CD4-positive, alpha-beta T cell (primary cell): Measurements from ENCODE around the gene TAF1B. TPM values are rescaled to one million over a fixed set of nuclear protein-coding genes. Genes with fewer than 3 reads are reported as not detected.

ENCODE experiments used
- ATAC-seq: fragments of 200-7000 bp; cut with Tn5 transposase; one replicate; pipeline ENCODE4 v1.10.0; 2022; ENCODE audit warnings: mild to moderate bottlenecking; ENCODE audit not compliant: poor library complexity
- CTCF ChIA-PET: fragments of 350-600 bp; sonication (Branson Sonifier 250); formaldehyde crosslinking; loops from one replicate; lab custom pipeline; 2021; ENCODE audit warnings: antibody characterized with exemption, inconsistent platforms; lab: Charles Lee
- POLR2A ChIA-PET: fragments of 350-600 bp; sonication (Branson Sonifier 250); formaldehyde crosslinking; loops from one replicate; lab custom pipeline; 2021; ENCODE audit warnings: antibody characterized with exemption, inconsistent platforms; lab: Charles Lee
- DNase-seq, 14 experiments: peaks; one replicate each; pipeline ENCODE4 v3.0.0-alpha.2; 2013 to 2020; ENCODE audit warnings: mixed read lengths in 2 of 14
- H3K27ac ChIP-seq, 2 donors: one replicate each; pipeline versions ENCODE4 v1.5.1 to v1.7.0; 2013; ENCODE audit warnings: low read length in 2 of 2, low read depth in 1 of 2, mild to moderate bottlenecking in 1 of 2
- H3K27me3 ChIP-seq, 2 experiments: 1 replicate in 1 of 2; 2 replicates in 1 of 2; pipeline versions ENCODE4 v1.6.1 to v1.7.0; 2013; ENCODE audit warnings: low read length in 2 of 2, control low read depth in 1 of 2, mild to moderate bottlenecking in 1 of 2, moderate library complexity in 1 of 2; ENCODE audit not compliant: insufficient read depth in 2 of 2, control insufficient read depth in 1 of 2
- H3K36me3 ChIP-seq: one replicate; pipeline ENCODE4 v1.6.1; 2013; ENCODE audit warnings: low read length, control low read depth; ENCODE audit not compliant: insufficient read depth
- H3K4me1 ChIP-seq: one replicate; pipeline ENCODE4 v1.6.1; 2013; ENCODE audit warnings: low read length, control low read depth; ENCODE audit not compliant: insufficient read depth
- H3K4me3 ChIP-seq: one replicate; pipeline ENCODE4 v1.5.1; 2013; ENCODE audit warnings: mild to moderate bottlenecking, low read length, moderate library complexity
- H3K9me3 ChIP-seq, 2 experiments: 1 replicate in 1 of 2; 2 replicates in 1 of 2; pipeline versions ENCODE4 v1.6.1 to v1.7.0; 2013; ENCODE audit warnings: low read length in 2 of 2, mild to moderate bottlenecking in 2 of 2, control low read depth in 1 of 2, moderate library complexity in 1 of 2; ENCODE audit not compliant: control insufficient read depth in 1 of 2, insufficient read depth in 1 of 2
- H3K27ac Mint-ChIP-seq: one replicate; pipeline ENCODE4 v1.8.0; 2020; ENCODE audit warnings: mixed read lengths
- H3K27me3 Mint-ChIP-seq: one replicate; pipeline ENCODE4 v1.8.0; 2021; ENCODE audit warnings: mixed read lengths
- H3K36me3 Mint-ChIP-seq: one replicate; pipeline ENCODE4 v1.8.0; 2021; ENCODE audit warnings: low read depth, mixed read lengths
- H3K4me1 Mint-ChIP-seq: one replicate; pipeline ENCODE4 v1.8.0; 2021; ENCODE audit warnings: low read depth, mixed read lengths
- H3K4me3 Mint-ChIP-seq: one replicate; pipeline ENCODE4 v1.8.0; 2020; ENCODE audit warnings: mild to moderate bottlenecking, mixed read lengths
- H3K9me3 Mint-ChIP-seq: one replicate; pipeline ENCODE4 v1.8.0; 2020; ENCODE audit warnings: mixed read lengths
- intact Hi-C, 2 experiments: fragments of 100-400 bp; cut with DNase I in 1 of 2; cut with micrococcal nuclease in 1 of 2; formaldehyde crosslinking; loops; one replicate each; pipeline versions ENCODE4 v1.15.1 to v1.9.0; 2023 to 2025; cut with DNase I, micrococcal nuclease
- total RNA-seq, 174 experiments: library from RNA in 2 of 174; stranded (reverse) in 2 of 174; gene quantifications; one replicate each; pipeline ENCODE4 v1.2.3 and lab custom pipeline; 2021 to 2026
- TF ChIP-seq, protein P1 (sequence below): fragments of 200-600 bp; IDR thresholded peaks from one replicate; pipeline ENCODE4 v1.8.0; 2022; ENCODE audit warnings: antibody characterized with exemption, mild to moderate bottlenecking

Gene TAF1B
- total RNA-seq, 2 experiments from 2014 or later, result 9.9 to 10.8 TPM

DNA sequence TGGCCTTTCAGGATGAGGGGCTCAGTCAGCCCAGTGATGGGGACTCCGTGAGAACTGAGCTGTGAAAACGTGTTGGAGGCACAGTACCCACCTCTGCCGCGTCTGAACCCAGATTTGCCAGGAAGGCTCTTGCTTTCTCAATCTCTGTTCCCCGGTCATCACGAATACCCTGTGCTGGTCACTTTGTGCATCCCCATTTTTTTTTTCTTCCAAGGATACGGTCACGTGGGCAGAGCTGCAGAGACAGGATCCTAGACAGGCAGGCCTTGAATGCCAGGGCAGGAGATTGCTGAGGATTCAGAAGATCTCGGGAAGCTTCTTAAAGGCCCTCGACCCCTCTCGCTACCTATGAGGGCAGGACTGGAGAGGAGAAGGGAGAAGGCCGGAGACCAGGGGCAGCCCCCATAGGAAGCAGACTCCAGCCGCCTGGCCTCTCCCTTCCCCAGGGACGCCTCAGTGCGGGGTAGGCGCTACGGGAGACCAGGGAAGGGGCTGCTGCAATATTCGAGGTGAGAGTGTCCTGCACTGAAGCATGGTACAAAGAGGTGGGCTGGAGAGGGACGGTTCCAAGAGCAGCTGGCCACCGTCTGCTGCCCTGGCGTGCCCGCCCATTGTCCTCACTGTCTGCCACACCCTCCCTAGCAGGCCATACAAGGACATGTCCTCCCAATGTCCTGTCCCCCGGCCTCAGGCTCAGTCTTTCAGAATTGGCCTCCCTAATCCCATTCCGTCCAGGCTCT lies 29.0 kb upstream of the TAF1B start:
- ChIA-PET POLR2A (interaction anchor here (0.7 to 1.5 kb wide), 3 partner anchors 29 to 235 kb away, joined by 3 to 5 read pairs (median 3); partner anchors contain the start of gene TAF1B), CTCF (interaction anchor here (0.7 to 1.7 kb wide), 17 partner anchors 10 to 283 kb away, joined by 3 to 42 read pairs (median 4); partner anchors contain the start of gene TAF1B)
- Histone ChIP-seq H3K9me3 (peaks cover 0 to 4% of the 10 kb centered on the region in 2 experiments), H3K4me3 (no peak overlapping the region), H3K4me1 (peaks cover 10% of the 10 kb centered on the region), H3K27me3 (no peaks in the 10 kb centered on the region), H3K36me3 (no peaks in the 10 kb centered on the region), H3K27ac (no peak overlapping the region)
- Mint-ChIP-seq H3K36me3 (no peaks in the 10 kb centered on the region), H3K9me3 (no peaks in the 10 kb centered on the region), H3K4me3 (no peak overlapping the region), H3K27ac (no peak overlapping the region), H3K4me1 (peaks cover 25% of the 10 kb centered on the region), H3K27me3 (peaks cover 4% of the 10 kb centered on the region)
- ATAC-seq, result no peak
- DNase-seq, result peak in 1 of 14 experiments; percentile 28
- TF ChIP-seq, protein P1, sequence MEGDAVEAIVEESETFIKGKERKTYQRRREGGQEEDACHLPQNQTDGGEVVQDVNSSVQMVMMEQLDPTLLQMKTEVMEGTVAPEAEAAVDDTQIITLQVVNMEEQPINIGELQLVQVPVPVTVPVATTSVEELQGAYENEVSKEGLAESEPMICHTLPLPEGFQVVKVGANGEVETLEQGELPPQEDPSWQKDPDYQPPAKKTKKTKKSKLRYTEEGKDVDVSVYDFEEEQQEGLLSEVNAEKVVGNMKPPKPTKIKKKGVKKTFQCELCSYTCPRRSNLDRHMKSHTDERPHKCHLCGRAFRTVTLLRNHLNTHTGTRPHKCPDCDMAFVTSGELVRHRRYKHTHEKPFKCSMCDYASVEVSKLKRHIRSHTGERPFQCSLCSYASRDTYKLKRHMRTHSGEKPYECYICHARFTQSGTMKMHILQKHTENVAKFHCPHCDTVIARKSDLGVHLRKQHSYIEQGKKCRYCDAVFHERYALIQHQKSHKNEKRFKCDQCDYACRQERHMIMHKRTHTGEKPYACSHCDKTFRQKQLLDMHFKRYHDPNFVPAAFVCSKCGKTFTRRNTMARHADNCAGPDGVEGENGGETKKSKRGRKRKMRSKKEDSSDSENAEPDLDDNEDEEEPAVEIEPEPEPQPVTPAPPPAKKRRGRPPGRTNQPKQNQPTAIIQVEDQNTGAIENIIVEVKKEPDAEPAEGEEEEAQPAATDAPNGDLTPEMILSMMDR, result peak; percentile 43
- intact Hi-C loops, result loop anchor here (1.0 to 10.0 kb wide), 5 partner anchors 168 to 854 kb away; partner anchors contain the start of gene ODC1 (in 1 of the 2)

DNA sequence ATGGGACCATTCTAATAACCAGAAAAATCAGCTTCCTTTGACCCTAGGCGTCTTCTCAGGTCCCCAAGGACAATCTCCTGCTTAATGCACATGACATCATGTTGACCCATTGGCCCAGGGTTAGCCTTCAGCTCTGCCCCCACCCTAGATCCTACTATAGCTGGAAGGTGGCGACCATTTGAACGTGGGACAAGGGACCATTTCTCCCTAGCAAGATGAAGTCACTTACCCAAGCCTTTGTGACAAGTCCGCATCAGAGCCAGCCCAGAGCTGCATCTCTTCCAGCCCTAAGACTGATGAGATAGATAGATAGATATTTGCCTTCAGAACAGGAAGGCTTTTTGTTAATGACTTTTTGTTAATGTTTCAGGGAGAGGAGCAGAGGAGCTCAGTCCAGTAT lies 28.2 kb upstream of the TAF1B start:
- CTCF ChIA-PET, result no interaction called here
- Histone ChIP-seq H3K36me3 (no peaks in the 10 kb centered on the region), H3K27me3 (no peaks in the 10 kb centered on the region), H3K9me3 (peaks cover 0 to 4% of the 10 kb centered on the region in 2 experiments), H3K4me1 (peaks cover 10% of the 10 kb centered on the region), H3K4me3 (no peak overlapping the region), H3K27ac (no peak overlapping the region)
- ATAC-seq, result no peak
- Mint-ChIP-seq H3K27me3 (peaks cover 4% of the 10 kb centered on the region), H3K4me3 (no peak overlapping the region), H3K9me3 (no peaks in the 10 kb centered on the region), H3K4me1 (peaks cover 25% of the 10 kb centered on the region), H3K27ac (no peak overlapping the region), H3K36me3 (no peaks in the 10 kb centered on the region)
- TF ChIP-seq, protein P1, result no peak
- POLR2A ChIA-PET, result interaction anchor here (0.5 to 0.8 kb wide), 2 partner anchors 185 to 232 kb away, joined by 3 read pairs; no protein-coding TSS in a partner anchor
- DNase-seq, result no peak
- intact Hi-C loops, result loop anchor here in 1 of 2 experiments (10.0 kb wide), 1 partner anchor 630 kb away; the partner anchor contains the start of gene ODC1

DNA sequence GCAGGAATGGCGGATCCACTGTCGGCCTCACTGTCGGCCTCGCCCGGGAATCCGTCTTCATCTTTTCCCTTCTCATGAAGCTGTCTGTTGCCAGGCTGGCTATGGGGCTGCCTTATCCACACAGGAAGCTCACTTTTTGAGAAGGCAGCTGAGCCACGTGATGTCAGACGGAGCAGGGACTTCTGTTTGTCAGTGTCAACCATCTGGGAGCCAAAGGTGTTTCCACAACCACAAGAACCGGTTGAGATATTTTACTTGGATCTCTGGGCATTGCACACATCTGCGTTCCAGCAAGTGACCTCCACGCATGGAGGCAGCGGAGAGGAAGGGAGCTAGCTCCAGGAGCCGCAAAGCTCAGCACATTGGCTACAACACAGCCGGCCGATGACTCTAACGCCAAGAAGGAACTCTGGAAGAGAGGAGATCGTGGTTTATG lies 27.4 kb upstream of the TAF1B start:
- Histone ChIP-seq H3K36me3 (no peaks in the 10 kb centered on the region), H3K9me3 (peaks cover 0 to 4% of the 10 kb centered on the region in 2 experiments), H3K27ac (no peak overlapping the region), H3K27me3 (no peaks in the 10 kb centered on the region), H3K4me1 (peaks cover 10% of the 10 kb centered on the region), H3K4me3 (no peak overlapping the region)
- intact Hi-C loops, result loop anchor here in 1 of 2 experiments (10.0 kb wide), 1 partner anchor 629 kb away; the partner anchor contains the start of gene ODC1
- Mint-ChIP-seq H3K27ac (peak overlapping the region; percentile 19), H3K27me3 (peaks cover 4% of the 10 kb centered on the region), H3K4me3 (no peak overlapping the region), H3K4me1 (peaks cover 25% of the 10 kb centered on the region), H3K9me3 (no peaks in the 10 kb centered on the region), H3K36me3 (no peaks in the 10 kb centered on the region)
- POLR2A ChIA-PET, result no interaction called here
- TF ChIP-seq, protein P1, result no peak
- no peak for DNase-seq
- CTCF ChIA-PET, result interaction anchor here (1.2 kb wide), 1 partner anchor 17 kb away, joined by 3 read pairs; no protein-coding TSS in a partner anchor
- ATAC-seq, result no peak
